GM19025 (cell line): ENCODE data around the gene CCDC157.

Experiments
- ATAC-seq: cut with Tn5 transposase; IDR thresholded peaks from one replicate; pipeline ENCODE4 v1.9.1; 2021; ENCODE audit warnings: mild to moderate bottlenecking, low read depth, moderate library complexity; ENCODE audit not compliant: unreplicated experiment

CCDC157 gene

GRCh38 chr22:30351226-30351625 is 5.6 kb upstream of the CCDC157 start:
- ATAC-seq: no peak

GRCh38 chr22:30354644-30355043 is 2.2 kb upstream of the CCDC157 start:
- ATAC-seq: no peak

GRCh38 chr22:30357236-30357570 is 396 bp downstream of the CCDC157 start:
- no peak for ATAC-seq

GRCh38 chr22:30357650-30358215 is 926 bp downstream of the CCDC157 start:
- ATAC-seq: no peak

- no peak for ATAC-seq
Measured at GRCh38 chr22:30358541-30358940, 1.7 kb downstream of the CCDC157 start.

- no peak for ATAC-seq
Measured at GRCh38 chr22:30361916-30362650, 5.3 kb downstream of the CCDC157 start.

GRCh38 chr22:30362651-30363281 is 6.0 kb downstream of the CCDC157 start:
- no peak for ATAC-seq

GRCh38 chr22:30365891-30366290 is 9.1 kb downstream of the CCDC157 start:
- no peak for ATAC-seq

- no peak for ATAC-seq
Measured at GRCh38 chr22:30368420-30368819, 11.6 kb downstream of the CCDC157 start.

- ATAC-seq: no peak
Measured at GRCh38 chr22:30370641-30371230, 13.9 kb downstream of the CCDC157 start.

- no peak for ATAC-seq
Measured at GRCh38 chr22:30371321-30371720, 14.5 kb downstream of the CCDC157 start.

GRCh38 chr22:30371981-30372380 is 15.2 kb downstream of the CCDC157 start:
- no peak for ATAC-seq

- ATAC-seq: no peak
Measured at GRCh38 chr22:30372915-30373314, 16.1 kb downstream of the CCDC157 start.

- no peak for ATAC-seq
Measured at GRCh38 chr22:30373331-30374325, 16.8 kb downstream of the CCDC157 start.

- no peak for ATAC-seq
Measured at GRCh38 chr22:30375312-30375849, 18.6 kb downstream of the CCDC157 start.

GRCh38 chr22:30380011-30380410 is 23.2 kb downstream of the CCDC157 start:
- no peak for ATAC-seq

GRCh38 chr22:30381264-30381663 is 24.5 kb downstream of the CCDC157 start:
- ATAC-seq: no peak

- ATAC-seq: no peak
Measured at GRCh38 chr22:30382340-30382739, 25.5 kb downstream of the CCDC157 start.

GRCh38 chr22:30383061-30383460 is 26.3 kb downstream of the CCDC157 start:
- ATAC-seq: no peak

GRCh38 chr22:30385942-30386341 is 29.1 kb downstream of the CCDC157 start:
- ATAC-seq: no peak
